PC-9 (cell line): ENCODE results near the gene NUP54. TPM values are rescaled to one million over a fixed set of nuclear protein-coding genes. Genes with fewer than 3 reads are reported as not detected.

Experiments
- BruUV-seq: library from RNA; stranded (reverse); fragments of 400-500 nt; replicated peaks from 2 replicates; lab custom pipeline; 2021; lab: Mats Ljungman, UMichigan
- CTCF ChIA-PET: fragments of 300-600 bp; sonication (Branson Sonifier 250); formaldehyde crosslinking; loops from one replicate; lab custom pipeline; 2022; ENCODE audit warnings: antibody characterized with exemption; lab: Charles Lee
- POLR2A ChIA-PET: fragments of 300-600 bp; sonication (Branson Sonifier 250); formaldehyde crosslinking; loops from one replicate; lab custom pipeline; 2022; ENCODE audit warnings: antibody characterized with exemption; ENCODE audit not compliant: unreplicated experiment; lab: Charles Lee
- DNase-seq, 2 experiments: peaks; one replicate each; pipeline versions ENCODE4 v3.0.0 to v3.0.0-alpha.2; 2015 to 2022; ENCODE audit warnings: mixed read lengths in 1 of 2
- H2AFZ ChIP-seq: fragments of 200-600 bp; sonication (generic); 2 replicates; pipeline ENCODE4 v1.8.1; 2017; ENCODE audit warnings: antibody characterized with exemption
- H3F3A ChIP-seq: fragments of 200-600 bp; sonication (generic); 2 replicates; pipeline ENCODE4 v1.8.1; 2017; ENCODE audit warnings: antibody characterized with exemption, mild to moderate bottlenecking, low read depth; ENCODE audit not compliant: insufficient read depth
- H3K27ac ChIP-seq: fragments of 200-600 bp; sonication (generic); 2 replicates; pipeline ENCODE4 v1.6.1; 2016; ENCODE audit warnings: mixed run types
- H3K27me3 ChIP-seq: fragments of 200-600 bp; sonication (generic); 2 replicates; pipeline ENCODE4 v1.6.1; 2016; ENCODE audit warnings: low read depth, mixed run types; ENCODE audit not compliant: insufficient read depth
- H3K36me3 ChIP-seq: fragments of 200-600 bp; sonication (generic); 2 replicates; pipeline ENCODE4 v1.6.1; 2016; ENCODE audit warnings: low read depth, mixed run types
- H3K4me1 ChIP-seq: fragments of 200-600 bp; sonication (generic); replicated peaks from 2 replicates; pipeline ENCODE4 v1.6.1; 2016; ENCODE audit warnings: mixed run types; ENCODE audit not compliant: insufficient read depth
- H3K4me2 ChIP-seq: fragments of 200-600 bp; sonication (generic); 2 replicates; pipeline ENCODE4 v1.6.1; 2017; ENCODE audit warnings: mixed run types
- H3K4me3 ChIP-seq: fragments of 200-600 bp; sonication (generic); 2 replicates; pipeline ENCODE4 v1.6.1; 2016; ENCODE audit warnings: mixed run types
- H3K79me2 ChIP-seq: fragments of 200-600 bp; sonication (generic); 2 replicates; pipeline ENCODE4 v1.6.1; 2017; ENCODE audit warnings: low read depth, mixed run types
- H3K9me2 ChIP-seq: fragments of 200-600 bp; sonication (generic); 2 replicates; pipeline ENCODE4 v1.8.1; 2017; ENCODE audit warnings: mild to moderate bottlenecking; ENCODE audit not compliant: insufficient read depth
- H3K9me3 ChIP-seq: fragments of 200-600 bp; sonication (generic); 2 replicates; pipeline ENCODE4 v1.8.1; 2016; ENCODE audit warnings: low read depth; ENCODE audit not compliant: insufficient read depth
- H4K20me1 ChIP-seq: fragments of 200-600 bp; sonication (generic); 2 replicates; pipeline ENCODE4 v1.8.1; 2017; ENCODE audit not compliant: insufficient read depth
- CTCF ChIP-seq: fragments of 200-600 bp; sonication (generic); conservative IDR thresholded peaks from 2 replicates; pipeline ENCODE4 v1.6.1; 2017; ENCODE audit warnings: mixed run types, antibody characterized with exemption, mild to moderate bottlenecking, moderate library complexity
- EZH2 ChIP-seq: fragments of 200-600 bp; sonication (generic); IDR thresholded peaks from 2 replicates; pipeline ENCODE4 v1.8.0; 2017; ENCODE audit warnings: antibody characterized with exemption, low read depth
- intact Hi-C: fragments of 100-400 bp; cut with micrococcal nuclease; formaldehyde crosslinking; loops from one replicate; pipeline ENCODE4 v1.10.0; 2022; ENCODE audit not compliant: unreplicated experiment
- total RNA-seq: library from RNA; stranded (reverse); gene quantifications from 2 replicates; pipeline ENCODE4 v1.2.3, GENCODE V29; 2021

The NUP54 gene
- total RNA-seq, 1 experiment from 2014 or later, result 30.9 TPM

- H3K4me1 ChIP-seq, result no peaks in the 10 kb centered on the region
- BruUV-seq, result no TSS peak
- ChIA-PET CTCF (no interaction called here), POLR2A (no interaction called here)
- H3F3A ChIP-seq, result no peaks in the 10 kb centered on the region
- H3K9me2 ChIP-seq, result no peaks in the 10 kb centered on the region
- no peak overlapping the region for H3K4me2 ChIP-seq
- no peaks in the 10 kb centered on the region for H3K9me3 ChIP-seq
- H4K20me1 ChIP-seq, result peaks cover 4% of the 10 kb centered on the region; the same call in 1 of the 2 replicates
- no peaks in the 10 kb centered on the region; the same call in 1 of the 2 replicates for H3K79me2 ChIP-seq
- H3K36me3 ChIP-seq, result peaks cover 6% of the 10 kb centered on the region; the same call in 1 of the 2 replicates
- H2AFZ ChIP-seq, result no peak overlapping the region
- H3K27ac ChIP-seq, result no peak overlapping the region
- H3K27me3 ChIP-seq, result no peaks in the 10 kb centered on the region
- H3K4me3 ChIP-seq, result no peak overlapping the region
- no peak for DNase-seq
- TF ChIP-seq CTCF (no peak), EZH2 (no peak)
- intact Hi-C loops, result no loop called here
Observed at GRCh38 chr4:76127754-76128153, 20.4 kb downstream of the NUP54 start.

- CTCF ChIA-PET, result no interaction called here
- no peaks in the 10 kb centered on the region for H3K9me3 ChIP-seq
- intact Hi-C loops, result no loop called here
Observed at GRCh38 chr4:76125816-76126215, 22.4 kb downstream of the NUP54 start.

GRCh38 chr4:76120199-76120598, 28.0 kb downstream of the NUP54 start:
- intact Hi-C loops, result no loop called here
- POLR2A ChIA-PET, result no interaction called here
- DNase-seq, result no peak
- H3K4me3 ChIP-seq, result no peak overlapping the region
- peaks cover 17% of the 10 kb centered on the region for H3K36me3 ChIP-seq
- no peaks in the 10 kb centered on the region for H3K79me2 ChIP-seq
- H3K9me2 ChIP-seq, result no peaks in the 10 kb centered on the region
- no peaks in the 10 kb centered on the region for H3K27me3 ChIP-seq
- TF ChIP-seq CTCF (no peak), EZH2 (no peak)
- CTCF ChIA-PET, result no interaction called here
- H3K4me2 ChIP-seq, result no peak overlapping the region
- no peaks in the 10 kb centered on the region for H4K20me1 ChIP-seq
- H3K4me1 ChIP-seq, result no peaks in the 10 kb centered on the region
- BruUV-seq, result no TSS peak
- H3K27ac ChIP-seq, result no peak overlapping the region
- no peaks in the 10 kb centered on the region for H3F3A ChIP-seq
- no peak overlapping the region for H2AFZ ChIP-seq
- H3K9me3 ChIP-seq, result no peaks in the 10 kb centered on the region

More at GRCh38 chr4:76125816-76126215, 22.4 kb downstream of the NUP54 start:
- Histone ChIP-seq H2AFZ (no peak overlapping the region), H3K4me2 (no peak overlapping the region), H3K4me1 (no peaks in the 10 kb centered on the region), H3K27ac (no peak overlapping the region), H4K20me1 (peaks cover 4% of the 10 kb centered on the region; the same call in 1 of the 2 replicates), H3K36me3 (peaks cover 6% of the 10 kb centered on the region; the same call in 1 of the 2 replicates), H3F3A (no peaks in the 10 kb centered on the region), H3K79me2 (no peaks in the 10 kb centered on the region; the same call in 1 of the 2 replicates), H3K27me3 (no peaks in the 10 kb centered on the region), H3K4me3 (no peak overlapping the region), H3K9me2 (no peaks in the 10 kb centered on the region)
- BruUV-seq, result no TSS peak
- TF ChIP-seq CTCF, result no peak
- no peak for TF ChIP-seq EZH2
- POLR2A ChIA-PET, result no interaction called here
- DNase-seq, result no peak
